SU-DHL-6 (cell line): Measurements from ENCODE around the gene NDUFV3.

Experiments
- CTCF ChIP-seq: fragments of 200-600 bp; sonication (generic); IDR thresholded peaks from one replicate; pipeline ENCODE4 v1.5.1; 2017; ENCODE audit warnings: antibody characterized with exemption, mild to moderate bottlenecking, low read length, moderate library complexity; ENCODE audit not compliant: insufficient read depth, poor library complexity, severe bottlenecking
- EZH2phosphoT487 ChIP-seq: fragments of 200-600 bp; sonication (generic), shearing (Covaris generic); conservative IDR thresholded peaks from 2 replicates; pipeline ENCODE4 v1.6.1; 2018; ENCODE audit warnings: mild to moderate bottlenecking, antibody characterized with exemption, low read length, moderate library complexity, mixed read lengths

- TF ChIP-seq CTCF = no peak
- TF ChIP-seq EZH2phosphoT487 = no peak
These were observed 553 bp upstream of the NDUFV3 start for GRCh38 chr21:42892582-42892930.
